HEK293 (cell line): ENCODE results near the gene IREB2.
A peak's percentile ranks its signal among the peaks of the same experiment; 100 is the strongest.

Experiments used
- CTCF ChIA-PET: fragments of 350-600 bp; formaldehyde crosslinking; extraction: SDS; loops from one replicate; lab custom pipeline; 2021; ENCODE audit warnings: antibody characterized with exemption; lab: Yijun Ruan, JAX
- POLR2A ChIA-PET: fragments of 300-600 bp; formaldehyde crosslinking; extraction: SDS; loops from one replicate; lab custom pipeline; 2020; ENCODE audit warnings: antibody characterized with exemption, inconsistent platforms; lab: Yijun Ruan, JAX
- H3K27ac ChIP-seq: fragments of 200-500 bp; sonication (Bioruptor generic); 2 replicates; pipeline ENCODE4 v1.5.1; 2014; ENCODE audit warnings: low read depth, low read length, control low read depth, inconsistent platforms; ENCODE audit errors: extremely low read depth
- H3K36me3 ChIP-seq, 2 experiments: fragments of 200-500 bp in 1 of 2; sonication (Bioruptor generic) in 1 of 2; 1 replicate in 1 of 2; 2 replicates in 1 of 2; pipeline ENCODE4 v1.5.1; 2014 to 2017; ENCODE audit warnings: inconsistent platforms in 2 of 2, low read length in 2 of 2; ENCODE audit not compliant: control insufficient read depth in 2 of 2, insufficient read depth in 1 of 2
- H3K4me1 ChIP-seq: fragments of 200-500 bp; sonication (Bioruptor generic); 2 replicates; pipeline ENCODE4 v1.5.1; 2014; ENCODE audit warnings: mild to moderate bottlenecking, low read length, inconsistent platforms; ENCODE audit not compliant: control insufficient read depth, insufficient read depth
- H3K4me3 ChIP-seq: 2 replicates; pipeline ENCODE4 v1.5.1; 2011; ENCODE audit warnings: low read depth, mild to moderate bottlenecking, control low read depth, low read length, moderate library complexity
- H3K9me3 ChIP-seq: fragments of 200-500 bp; sonication (Bioruptor generic); 2 replicates; pipeline ENCODE4 v1.5.1; 2014; ENCODE audit warnings: low read depth, low read length, inconsistent platforms; ENCODE audit not compliant: control insufficient read depth, insufficient read depth
- ATF2 ChIP-seq: fragments of 450-650 bp; formaldehyde crosslinking; IDR thresholded peaks from 2 replicates; pipeline ENCODE4 v1.5.1; 2016; ENCODE audit warnings: missing biosample characterization, missing genetic modification characterization, low read depth
- INSM2 ChIP-seq: fragments of 450-650 bp; formaldehyde crosslinking; IDR thresholded peaks from 2 replicates; pipeline ENCODE4 v1.5.1; 2016; ENCODE audit warnings: missing biosample characterization, missing genetic modification characterization
- KLF17 ChIP-seq: fragments of 450-650 bp; formaldehyde crosslinking; IDR thresholded peaks from 2 replicates; pipeline ENCODE4 v1.5.1; 2016; ENCODE audit warnings: missing biosample characterization, missing genetic modification characterization
- KLF7 ChIP-seq: fragments of 450-650 bp; formaldehyde crosslinking; IDR thresholded peaks from 2 replicates; pipeline ENCODE4 v1.5.1; 2016; ENCODE audit warnings: missing biosample characterization, missing genetic modification characterization, borderline replicate concordance
- PATZ1 ChIP-seq: fragments of 450-650 bp; formaldehyde crosslinking; IDR thresholded peaks from 2 replicates; pipeline ENCODE4 v1.5.1; 2016; ENCODE audit warnings: missing biosample characterization, missing genetic modification characterization
- ZBTB17 ChIP-seq: fragments of 450-650 bp; formaldehyde crosslinking; IDR thresholded peaks from 2 replicates; pipeline ENCODE4 v1.5.1; 2016; ENCODE audit warnings: missing biosample characterization, missing genetic modification characterization
- ZBTB8A ChIP-seq: fragments of 450-650 bp; formaldehyde crosslinking; IDR thresholded peaks from 2 replicates; pipeline ENCODE4 v1.5.1; 2016; ENCODE audit warnings: missing biosample characterization, missing genetic modification characterization
- ZFP3 ChIP-seq: fragments of 450-650 bp; formaldehyde crosslinking; IDR thresholded peaks from 2 replicates; pipeline ENCODE4 v1.5.1; 2016; ENCODE audit warnings: low read depth, missing biosample characterization, missing genetic modification characterization
- ZNF121 ChIP-seq: fragments of 450-650 bp; formaldehyde crosslinking; IDR thresholded peaks from 2 replicates; pipeline ENCODE4 v1.5.1; 2016; ENCODE audit warnings: missing biosample characterization, missing genetic modification characterization
- ZNF132 ChIP-seq: fragments of 450-650 bp; formaldehyde crosslinking; IDR thresholded peaks from 2 replicates; pipeline ENCODE4 v1.5.1; 2017; ENCODE audit warnings: missing biosample characterization, missing genetic modification characterization, borderline replicate concordance
- ZNF214 ChIP-seq: fragments of 450-650 bp; formaldehyde crosslinking; IDR thresholded peaks from 2 replicates; pipeline ENCODE4 v1.5.1; 2017; ENCODE audit warnings: missing biosample characterization, mild to moderate bottlenecking, missing genetic modification characterization, borderline replicate concordance
- ZNF221 ChIP-seq: fragments of 450-650 bp; formaldehyde crosslinking; IDR thresholded peaks from 2 replicates; pipeline ENCODE4 v1.5.1; 2017; ENCODE audit warnings: missing biosample characterization, missing genetic modification characterization, borderline replicate concordance
- ZNF311 ChIP-seq: fragments of 450-650 bp; formaldehyde crosslinking; IDR thresholded peaks from 2 replicates; pipeline ENCODE4 v1.5.1; 2017; ENCODE audit warnings: missing biosample characterization, missing genetic modification characterization, borderline replicate concordance
- ZNF366 ChIP-seq: fragments of 450-650 bp; formaldehyde crosslinking; conservative IDR thresholded peaks from 2 replicates; pipeline ENCODE4 v1.5.1; 2016; ENCODE audit warnings: missing biosample characterization, missing genetic modification characterization
- ZNF404 ChIP-seq: fragments of 450-650 bp; formaldehyde crosslinking; IDR thresholded peaks from 2 replicates; pipeline ENCODE4 v1.5.1; 2017; ENCODE audit warnings: missing biosample characterization, missing genetic modification characterization
- ZNF530 ChIP-seq: fragments of 450-650 bp; formaldehyde crosslinking; IDR thresholded peaks from 2 replicates; pipeline ENCODE4 v1.5.1; 2016; ENCODE audit warnings: low read depth, missing biosample characterization, missing genetic modification characterization
- ZNF621 ChIP-seq: fragments of 450-650 bp; formaldehyde crosslinking; IDR thresholded peaks from 2 replicates; pipeline ENCODE4 v1.5.1; 2017; ENCODE audit warnings: missing biosample characterization, missing genetic modification characterization
- ZNF629 ChIP-seq: fragments of 450-650 bp; formaldehyde crosslinking; IDR thresholded peaks from 2 replicates; pipeline ENCODE4 v1.5.1; 2017; ENCODE audit warnings: missing biosample characterization, missing genetic modification characterization
- ZNF76 ChIP-seq: fragments of 450-650 bp; formaldehyde crosslinking; IDR thresholded peaks from 2 replicates; pipeline ENCODE4; 2016; ENCODE audit warnings: low read depth, missing biosample characterization, missing genetic modification characterization, borderline replicate concordance
- ZNF776 ChIP-seq: fragments of 450-650 bp; formaldehyde crosslinking; IDR thresholded peaks from 2 replicates; pipeline ENCODE4 v1.5.0; 2017; ENCODE audit warnings: missing biosample characterization, missing genetic modification characterization, borderline replicate concordance
- ZNF785 ChIP-seq: fragments of 450-650 bp; formaldehyde crosslinking; IDR thresholded peaks from 2 replicates; pipeline ENCODE4 v1.5.1; 2016; ENCODE audit warnings: missing biosample characterization, missing genetic modification characterization
- ZSCAN5A ChIP-seq: fragments of 450-650 bp; formaldehyde crosslinking; IDR thresholded peaks from 2 replicates; pipeline ENCODE4 v1.5.1; 2016; ENCODE audit warnings: missing biosample characterization, missing genetic modification characterization

IREB2 gene

GRCh38 chr15:78501857-78502256, 63.8 kb downstream of the IREB2 start:
- Histone ChIP-seq H3K9me3 (no peaks in the 10 kb centered on the region), H3K4me1 (no peaks in the 10 kb centered on the region), H3K36me3 (peaks cover 45 to 52% of the 10 kb centered on the region in 2 experiments), H3K27ac (no peak overlapping the region), H3K4me3 (no peak overlapping the region)
- POLR2A ChIA-PET = no interaction called here
- CTCF ChIA-PET = no interaction called here
- no peak for TF ChIP-seq ZFP3 (tag by site-specific recombination)
- no peak for TF ChIP-seq ZNF76
- TF ChIP-seq ZNF404 = no peak
- no peak for TF ChIP-seq INSM2
- no peak for TF ChIP-seq ZNF132 (tag by site-specific recombination)
- TF ChIP-seq ZNF776 (tag by site-specific recombination) = peak; percentile 72; the same call in 1 of the 2 replicates
- no peak for TF ChIP-seq ZBTB8A (tag by site-specific recombination)
- TF ChIP-seq KLF7 = no peak
- TF ChIP-seq ZNF629 = no peak
- TF ChIP-seq ZSCAN5A (tag by site-specific recombination) = peak; percentile 61; the same call in 1 of the 2 replicates
- TF ChIP-seq ZNF366 (tag by site-specific recombination) = no peak
- TF ChIP-seq ZNF621 (tag by site-specific recombination) = no peak
- no peak for TF ChIP-seq ZNF530 (tag by site-specific recombination)
- TF ChIP-seq ZNF785 (tag by site-specific recombination) = no peak
- no peak for TF ChIP-seq ZNF214
- no peak for TF ChIP-seq ZNF221
- no peak for TF ChIP-seq ZBTB17 (tag by site-specific recombination)

GRCh38 chr15:78502641-78503040, 64.6 kb downstream of the IREB2 start:
- H3K4me1 ChIP-seq = no peaks in the 10 kb centered on the region
- ChIA-PET CTCF (no interaction called here), POLR2A (no interaction called here)

More at GRCh38 chr15:78502641-78503040, 64.6 kb downstream of the IREB2 start:
- H3K4me3 ChIP-seq = no peak overlapping the region
- H3K36me3 ChIP-seq = peaks cover 37 to 44% of the 10 kb centered on the region in 2 experiments
- no peak overlapping the region for H3K27ac ChIP-seq
- H3K9me3 ChIP-seq = no peaks in the 10 kb centered on the region
- TF ChIP-seq ZNF121 (tag by site-specific recombination) (peak; percentile 79), PATZ1 (no peak), ATF2 (tag by site-specific recombination) (no peak), KLF17 (tag by site-specific recombination) (no peak), ZNF311 (tag by site-specific recombination) (no peak)
